ENCODE results near the gene KEAP1.

DNA sequence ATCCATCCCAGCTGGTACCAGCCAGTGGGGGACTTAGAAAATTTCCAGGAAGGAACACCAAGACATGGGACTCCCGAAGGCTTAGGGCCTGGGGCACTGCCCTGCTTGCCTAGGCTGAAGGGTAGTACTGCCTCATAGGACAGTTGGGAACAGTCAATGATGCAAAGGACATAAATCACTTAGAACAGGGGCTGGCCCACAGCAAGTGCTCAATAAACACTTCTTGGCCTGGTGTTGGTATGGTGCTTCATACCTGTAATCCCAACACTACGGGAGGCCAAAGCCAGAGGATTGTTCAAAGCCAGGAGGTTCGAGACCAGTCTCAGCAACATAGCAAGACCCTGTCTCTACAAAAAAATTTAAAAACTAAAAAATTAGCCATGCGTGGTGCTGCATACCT lies 5.8 kb downstream of the KEAP1 start:
- TF ChIP-seq, protein P1, sequence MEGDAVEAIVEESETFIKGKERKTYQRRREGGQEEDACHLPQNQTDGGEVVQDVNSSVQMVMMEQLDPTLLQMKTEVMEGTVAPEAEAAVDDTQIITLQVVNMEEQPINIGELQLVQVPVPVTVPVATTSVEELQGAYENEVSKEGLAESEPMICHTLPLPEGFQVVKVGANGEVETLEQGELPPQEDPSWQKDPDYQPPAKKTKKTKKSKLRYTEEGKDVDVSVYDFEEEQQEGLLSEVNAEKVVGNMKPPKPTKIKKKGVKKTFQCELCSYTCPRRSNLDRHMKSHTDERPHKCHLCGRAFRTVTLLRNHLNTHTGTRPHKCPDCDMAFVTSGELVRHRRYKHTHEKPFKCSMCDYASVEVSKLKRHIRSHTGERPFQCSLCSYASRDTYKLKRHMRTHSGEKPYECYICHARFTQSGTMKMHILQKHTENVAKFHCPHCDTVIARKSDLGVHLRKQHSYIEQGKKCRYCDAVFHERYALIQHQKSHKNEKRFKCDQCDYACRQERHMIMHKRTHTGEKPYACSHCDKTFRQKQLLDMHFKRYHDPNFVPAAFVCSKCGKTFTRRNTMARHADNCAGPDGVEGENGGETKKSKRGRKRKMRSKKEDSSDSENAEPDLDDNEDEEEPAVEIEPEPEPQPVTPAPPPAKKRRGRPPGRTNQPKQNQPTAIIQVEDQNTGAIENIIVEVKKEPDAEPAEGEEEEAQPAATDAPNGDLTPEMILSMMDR (IDR thresholded peaks at IDR 0.05): no peak
- TF ChIP-seq POLR2A (IDR thresholded peaks at IDR 0.05) (no peak), POLR2AphosphoS5 (IDR thresholded peaks at IDR 0.05; ENCODE audit: insufficient read depth in 1 of 2, low read depth in 1 of 2) (no peak)

All from vagina (tissue), 2 donors.